ENCODE data around the gene NDUFS1.

DNA sequence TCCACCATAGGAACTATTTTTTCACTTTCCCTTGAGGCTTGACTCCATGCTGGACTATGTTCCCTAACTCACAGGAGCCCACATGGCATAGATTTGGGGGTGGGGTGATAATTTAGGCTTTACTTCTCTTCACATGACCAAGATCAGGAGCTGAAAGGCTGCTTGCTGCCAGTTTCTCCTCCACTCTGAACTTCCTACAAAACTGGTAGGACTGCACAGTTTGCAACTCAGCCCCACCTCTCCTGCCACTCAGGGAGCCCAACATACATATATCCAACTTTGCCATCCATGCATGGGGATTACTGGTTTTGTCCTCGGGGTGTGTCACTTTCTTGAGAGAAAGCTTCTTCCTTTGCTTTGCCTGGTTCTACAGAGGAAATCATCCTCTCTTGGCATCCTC is 87.4 kb downstream of the NDUFS1 start:
- TF ChIP-seq, protein P1, sequence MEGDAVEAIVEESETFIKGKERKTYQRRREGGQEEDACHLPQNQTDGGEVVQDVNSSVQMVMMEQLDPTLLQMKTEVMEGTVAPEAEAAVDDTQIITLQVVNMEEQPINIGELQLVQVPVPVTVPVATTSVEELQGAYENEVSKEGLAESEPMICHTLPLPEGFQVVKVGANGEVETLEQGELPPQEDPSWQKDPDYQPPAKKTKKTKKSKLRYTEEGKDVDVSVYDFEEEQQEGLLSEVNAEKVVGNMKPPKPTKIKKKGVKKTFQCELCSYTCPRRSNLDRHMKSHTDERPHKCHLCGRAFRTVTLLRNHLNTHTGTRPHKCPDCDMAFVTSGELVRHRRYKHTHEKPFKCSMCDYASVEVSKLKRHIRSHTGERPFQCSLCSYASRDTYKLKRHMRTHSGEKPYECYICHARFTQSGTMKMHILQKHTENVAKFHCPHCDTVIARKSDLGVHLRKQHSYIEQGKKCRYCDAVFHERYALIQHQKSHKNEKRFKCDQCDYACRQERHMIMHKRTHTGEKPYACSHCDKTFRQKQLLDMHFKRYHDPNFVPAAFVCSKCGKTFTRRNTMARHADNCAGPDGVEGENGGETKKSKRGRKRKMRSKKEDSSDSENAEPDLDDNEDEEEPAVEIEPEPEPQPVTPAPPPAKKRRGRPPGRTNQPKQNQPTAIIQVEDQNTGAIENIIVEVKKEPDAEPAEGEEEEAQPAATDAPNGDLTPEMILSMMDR (IDR thresholded peaks at IDR 0.05), result no peak
- TF ChIP-seq POLR2A (IDR thresholded peaks at IDR 0.05), result no peak

Data from right lobe of liver (tissue), 4 donors.